Neural cell (in vitro differentiated cells): Measurements from ENCODE around the gene NLRP13. TPM values are rescaled to one million over a fixed set of nuclear protein-coding genes. Genes with fewer than 3 reads are reported as not detected.

Source experiments
- H2AFZ ChIP-seq: fragments of 200-600, 300-800 bp; sonication (generic), shearing (Covaris generic); 2 replicates; pipeline ENCODE4 v1.6.0; 2014; ENCODE audit warnings: low read depth, mild to moderate bottlenecking, antibody characterized with exemption, low read length, moderate library complexity
- H3F3A ChIP-seq: fragments of 200-600 bp; shearing (Covaris generic); 2 replicates; pipeline ENCODE4 v1.6.1; 2016; ENCODE audit warnings: mild to moderate bottlenecking, moderate library complexity, mixed read lengths, antibody characterized with exemption, low read length; ENCODE audit not compliant: insufficient read depth, poor library complexity, severe bottlenecking
- H3K27ac ChIP-seq: fragments of 200-600, 300-800 bp; sonication (generic), shearing (Covaris generic); 2 replicates; pipeline ENCODE4 v1.5.1; 2014; ENCODE audit warnings: mild to moderate bottlenecking, low read length, moderate library complexity
- H3K27me3 ChIP-seq: fragments of 300-800, 200-600 bp; sonication (generic), shearing (Covaris generic); 2 replicates; pipeline ENCODE4 v1.6.0; 2014; ENCODE audit warnings: mild to moderate bottlenecking, low read depth, low read length, moderate library complexity; ENCODE audit not compliant: insufficient read depth
- H3K36me3 ChIP-seq: fragments of 300-800, 200-600 bp; sonication (generic), shearing (Covaris generic); 2 replicates; pipeline ENCODE4 v1.5.1; 2014; ENCODE audit warnings: mild to moderate bottlenecking, antibody characterized with exemption, low read length, moderate library complexity; ENCODE audit not compliant: insufficient read depth
- H3K4me2 ChIP-seq: fragments of 300-800, 200-600 bp; sonication (generic), shearing (Covaris generic); 2 replicates; pipeline ENCODE4 v1.6.0; 2014; ENCODE audit warnings: mild to moderate bottlenecking, low read length
- H3K4me3 ChIP-seq: fragments of 300-800, 200-600 bp; sonication (generic), shearing (Covaris generic); 2 replicates; pipeline ENCODE4 v1.5.1; 2014; ENCODE audit warnings: mild to moderate bottlenecking, low read length, moderate library complexity
- H3K79me2 ChIP-seq: fragments of 200-600 bp; shearing (Covaris generic); replicated peaks from 2 replicates; pipeline ENCODE4 v1.6.0; 2014; ENCODE audit warnings: mild to moderate bottlenecking, low read length, moderate library complexity; ENCODE audit not compliant: insufficient read depth
- H3K9ac ChIP-seq: fragments of 300-800, 200-600 bp; sonication (generic), shearing (Covaris generic); 2 replicates; pipeline ENCODE4 v1.6.1; 2016; ENCODE audit warnings: mild to moderate bottlenecking, low read length, mixed read lengths
- H3K9me2 ChIP-seq: fragments of 200-600 bp; shearing (Covaris generic); 2 replicates; pipeline ENCODE4 v1.6.1; 2016; ENCODE audit warnings: mild to moderate bottlenecking, low read length, mixed read lengths; ENCODE audit not compliant: insufficient read depth
- H3K9me3 ChIP-seq: fragments of 200-600, 300-800 bp; sonication (generic), shearing (Covaris generic); 2 replicates; pipeline ENCODE4 v1.6.1; 2016; ENCODE audit warnings: mild to moderate bottlenecking, mixed run types, low read length, moderate library complexity, mixed read lengths
- H4K20me1 ChIP-seq: fragments of 200-600 bp; shearing (Covaris generic); 2 replicates; pipeline ENCODE4 v1.6.1; 2016; ENCODE audit warnings: mild to moderate bottlenecking, mixed run types; ENCODE audit not compliant: insufficient read depth
- EP300 ChIP-seq: fragments of 450-650 bp; conservative IDR thresholded peaks from 2 replicates; pipeline ENCODE4 v1.6.1; 2014; ENCODE audit warnings: antibody characterized with exemption, mild to moderate bottlenecking, moderate library complexity; ENCODE audit not compliant: poor library complexity, severe bottlenecking
- EZH2 ChIP-seq: fragments of 200-600, 300-800 bp; shearing (Covaris generic), sonication (generic); IDR thresholded peaks from 2 replicates; pipeline ENCODE4 v1.6.1; 2014; ENCODE audit warnings: antibody characterized with exemption, low read length, borderline replicate concordance, mild to moderate bottlenecking; ENCODE audit not compliant: insufficient read depth, poor library complexity, severe bottlenecking
- MXI1 ChIP-seq: fragments of 450-650 bp; conservative IDR thresholded peaks from 2 replicates; pipeline ENCODE4 v1.6.1; 2014; ENCODE audit warnings: antibody characterized with exemption, mild to moderate bottlenecking; ENCODE audit not compliant: poor library complexity, severe bottlenecking
- POLR2AphosphoS5 ChIP-seq: IDR thresholded peaks from 2 replicates; pipeline ENCODE4 v1.6.1; 2012
- RAD21 ChIP-seq: fragments of 450-650 bp; conservative IDR thresholded peaks from 2 replicates; pipeline ENCODE4 v1.6.1; 2014; ENCODE audit warnings: antibody characterized with exemption, mild to moderate bottlenecking, moderate library complexity
- SMC3 ChIP-seq: fragments of 450-650 bp; conservative IDR thresholded peaks from 2 replicates; pipeline ENCODE4 v1.6.1; 2014; ENCODE audit warnings: antibody characterized with exemption, mild to moderate bottlenecking, moderate library complexity; ENCODE audit not compliant: poor library complexity
- TAF1 ChIP-seq: IDR thresholded peaks from 2 replicates; pipeline ENCODE4 v1.6.1; 2012; ENCODE audit warnings: low read depth
- polyA plus RNA-seq: library from polyadenylated mRNA; depleted of rRNA; stranded (reverse); fragments of >200 nt; gene quantifications from 2 replicates; pipeline ENCODE4 v1.2.3, GENCODE V29; 2014
- TF ChIP-seq, protein P1 (sequence below): fragments of 450-650 bp; IDR thresholded peaks from 2 replicates; pipeline ENCODE4 v1.5.1; 2014; ENCODE audit warnings: antibody characterized with exemption, mild to moderate bottlenecking, moderate library complexity; ENCODE audit not compliant: poor library complexity, severe bottlenecking
- TF ChIP-seq, protein P2 (sequence below): IDR thresholded peaks from 2 replicates; pipeline ENCODE4 v1.6.1; 2012; ENCODE audit warnings: borderline replicate concordance

NLRP13 gene
- polyA plus RNA-seq, 1 donor from 2014 or later: not detected

DNA sequence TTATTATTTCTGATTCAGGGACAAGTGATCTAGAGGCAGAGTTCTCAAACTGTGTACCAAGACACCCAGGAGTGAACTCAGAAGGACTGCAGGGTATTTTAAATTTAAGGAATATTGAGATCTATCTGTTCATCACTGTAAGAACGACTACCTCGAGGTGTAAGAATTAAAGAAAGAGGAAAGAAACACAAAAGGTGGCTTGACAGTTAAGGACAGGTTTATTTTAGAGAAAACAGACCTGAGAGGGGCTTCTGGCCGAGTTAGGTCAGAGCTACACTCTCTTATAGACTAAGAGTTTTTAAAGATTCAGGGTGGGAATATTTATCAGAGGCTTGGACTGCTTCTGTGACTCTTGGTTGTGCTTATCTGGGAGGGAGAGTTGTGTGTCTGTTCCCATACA is 41.8 kb upstream of the NLRP13 start:
- Histone ChIP-seq H3F3A (no peaks in the 10 kb centered on the region), H3K79me2 (no peaks in the 10 kb centered on the region), H3K27me3 (no peaks in the 10 kb centered on the region), H3K36me3 (no peaks in the 10 kb centered on the region), H3K9me3 (peaks cover 3% of the 10 kb centered on the region), H2AFZ (no peak overlapping the region), H3K4me2 (no peak overlapping the region), H3K27ac (no peak overlapping the region), H4K20me1 (no peaks in the 10 kb centered on the region), H3K4me3 (no peak overlapping the region), H3K9me2 (no peaks in the 10 kb centered on the region), H3K9ac (no peak overlapping the region)
- TF ChIP-seq EP300 (no peak), TAF1 (no peak)

DNA sequence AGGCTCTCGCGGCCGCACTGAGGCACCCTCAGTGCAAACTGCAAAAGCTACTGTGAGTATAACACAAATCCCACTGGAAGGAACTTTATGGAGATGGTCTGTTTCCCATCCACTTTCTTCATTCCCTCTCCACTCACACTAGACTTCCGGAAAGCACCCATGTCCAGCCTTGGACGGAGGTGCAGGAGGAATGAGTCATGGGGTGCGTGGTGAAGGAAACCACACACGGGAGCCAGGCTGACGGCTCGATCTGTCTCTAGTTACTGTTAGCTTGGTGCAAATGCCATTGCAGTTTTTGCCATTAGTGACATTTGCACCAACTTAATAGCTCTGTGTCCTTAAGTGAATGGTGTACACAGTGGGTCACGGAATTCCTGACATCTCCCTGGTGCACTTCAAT is 30.1 kb upstream of the NLRP13 start:
- Histone ChIP-seq H3K4me2 (no peak overlapping the region), H3F3A (no peaks in the 10 kb centered on the region), H3K4me3 (no peak overlapping the region), H4K20me1 (no peaks in the 10 kb centered on the region), H3K9me3 (peaks cover under 1% of the 10 kb centered on the region), H3K9ac (no peak overlapping the region), H3K27me3 (no peaks in the 10 kb centered on the region), H3K36me3 (no peaks in the 10 kb centered on the region), H3K27ac (no peak overlapping the region), H2AFZ (no peak overlapping the region), H3K9me2 (no peaks in the 10 kb centered on the region), H3K79me2 (no peaks in the 10 kb centered on the region)
- TF ChIP-seq RAD21: no peak
- TF ChIP-seq, protein P1, sequence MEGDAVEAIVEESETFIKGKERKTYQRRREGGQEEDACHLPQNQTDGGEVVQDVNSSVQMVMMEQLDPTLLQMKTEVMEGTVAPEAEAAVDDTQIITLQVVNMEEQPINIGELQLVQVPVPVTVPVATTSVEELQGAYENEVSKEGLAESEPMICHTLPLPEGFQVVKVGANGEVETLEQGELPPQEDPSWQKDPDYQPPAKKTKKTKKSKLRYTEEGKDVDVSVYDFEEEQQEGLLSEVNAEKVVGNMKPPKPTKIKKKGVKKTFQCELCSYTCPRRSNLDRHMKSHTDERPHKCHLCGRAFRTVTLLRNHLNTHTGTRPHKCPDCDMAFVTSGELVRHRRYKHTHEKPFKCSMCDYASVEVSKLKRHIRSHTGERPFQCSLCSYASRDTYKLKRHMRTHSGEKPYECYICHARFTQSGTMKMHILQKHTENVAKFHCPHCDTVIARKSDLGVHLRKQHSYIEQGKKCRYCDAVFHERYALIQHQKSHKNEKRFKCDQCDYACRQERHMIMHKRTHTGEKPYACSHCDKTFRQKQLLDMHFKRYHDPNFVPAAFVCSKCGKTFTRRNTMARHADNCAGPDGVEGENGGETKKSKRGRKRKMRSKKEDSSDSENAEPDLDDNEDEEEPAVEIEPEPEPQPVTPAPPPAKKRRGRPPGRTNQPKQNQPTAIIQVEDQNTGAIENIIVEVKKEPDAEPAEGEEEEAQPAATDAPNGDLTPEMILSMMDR: no peak
- no peak for TF ChIP-seq POLR2AphosphoS5
- no peak for TF ChIP-seq EP300
- TF ChIP-seq SMC3: no peak
- TF ChIP-seq EZH2: no peak
- TF ChIP-seq, protein P2, sequence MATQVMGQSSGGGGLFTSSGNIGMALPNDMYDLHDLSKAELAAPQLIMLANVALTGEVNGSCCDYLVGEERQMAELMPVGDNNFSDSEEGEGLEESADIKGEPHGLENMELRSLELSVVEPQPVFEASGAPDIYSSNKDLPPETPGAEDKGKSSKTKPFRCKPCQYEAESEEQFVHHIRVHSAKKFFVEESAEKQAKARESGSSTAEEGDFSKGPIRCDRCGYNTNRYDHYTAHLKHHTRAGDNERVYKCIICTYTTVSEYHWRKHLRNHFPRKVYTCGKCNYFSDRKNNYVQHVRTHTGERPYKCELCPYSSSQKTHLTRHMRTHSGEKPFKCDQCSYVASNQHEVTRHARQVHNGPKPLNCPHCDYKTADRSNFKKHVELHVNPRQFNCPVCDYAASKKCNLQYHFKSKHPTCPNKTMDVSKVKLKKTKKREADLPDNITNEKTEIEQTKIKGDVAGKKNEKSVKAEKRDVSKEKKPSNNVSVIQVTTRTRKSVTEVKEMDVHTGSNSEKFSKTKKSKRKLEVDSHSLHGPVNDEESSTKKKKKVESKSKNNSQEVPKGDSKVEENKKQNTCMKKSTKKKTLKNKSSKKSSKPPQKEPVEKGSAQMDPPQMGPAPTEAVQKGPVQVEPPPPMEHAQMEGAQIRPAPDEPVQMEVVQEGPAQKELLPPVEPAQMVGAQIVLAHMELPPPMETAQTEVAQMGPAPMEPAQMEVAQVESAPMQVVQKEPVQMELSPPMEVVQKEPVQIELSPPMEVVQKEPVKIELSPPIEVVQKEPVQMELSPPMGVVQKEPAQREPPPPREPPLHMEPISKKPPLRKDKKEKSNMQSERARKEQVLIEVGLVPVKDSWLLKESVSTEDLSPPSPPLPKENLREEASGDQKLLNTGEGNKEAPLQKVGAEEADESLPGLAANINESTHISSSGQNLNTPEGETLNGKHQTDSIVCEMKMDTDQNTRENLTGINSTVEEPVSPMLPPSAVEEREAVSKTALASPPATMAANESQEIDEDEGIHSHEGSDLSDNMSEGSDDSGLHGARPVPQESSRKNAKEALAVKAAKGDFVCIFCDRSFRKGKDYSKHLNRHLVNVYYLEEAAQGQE: no peak
- no peak for TF ChIP-seq TAF1
- TF ChIP-seq MXI1: no peak
